RWPE1 (cell line): ENCODE measurements around the gene ASPSCR1.

Experiments used
- CTCF ChIA-PET: fragments of 350-600 bp; sonication (Branson Sonifier 250); formaldehyde crosslinking; extraction: SDS; loops from one replicate; lab custom pipeline; 2021; lab: Yijun Ruan, JAX
- POLR2A ChIA-PET: fragments of 400-600 bp; formaldehyde crosslinking; extraction: SDS; loops from one replicate; lab custom pipeline; 2020; ENCODE audit warnings: antibody characterized with exemption; ENCODE audit not compliant: low non-redundant PET; lab: Yijun Ruan, JAX
- DNase-seq: peaks from one replicate; pipeline ENCODE4 v3.0.0; 2012; ENCODE audit warnings: low spot score
- H3K27ac ChIP-seq: fragments of 450-650 bp; 2 replicates; pipeline ENCODE4 v1.5.1; 2017
- TF ChIP-seq, protein P1 (sequence below): fragments of 450-650 bp; conservative IDR thresholded peaks from 2 replicates; pipeline ENCODE4 v1.5.1; 2017; ENCODE audit warnings: low read depth, mild to moderate bottlenecking

ASPSCR1 gene

DNA sequence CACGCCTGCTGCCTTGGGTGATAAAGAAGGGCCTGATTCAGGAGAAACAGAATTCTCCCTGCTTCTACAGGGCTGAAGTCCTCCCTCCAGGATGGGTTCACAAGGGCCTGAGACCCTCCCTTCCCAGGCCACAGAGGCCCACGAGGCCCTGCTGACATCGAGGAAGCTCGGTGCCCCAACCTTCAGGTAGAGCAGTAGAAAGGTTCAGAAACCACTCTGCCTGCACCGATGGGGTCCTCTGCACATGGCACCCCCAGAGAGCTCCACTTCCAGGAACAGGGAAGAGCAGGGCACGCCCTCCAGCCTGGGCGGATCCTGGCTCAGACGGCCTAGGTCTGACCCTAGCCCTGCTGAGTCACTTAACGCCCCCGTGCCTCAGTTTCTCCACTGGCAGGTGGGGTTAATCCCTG lies 44.5 kb downstream of the ASPSCR1 start:
- POLR2A ChIA-PET, result interaction anchor here (1.2 kb wide), 1 partner anchor 16 kb away, joined by 4 read pairs; the partner anchor contains the start of gene DCXR
- TF ChIP-seq, protein P1, sequence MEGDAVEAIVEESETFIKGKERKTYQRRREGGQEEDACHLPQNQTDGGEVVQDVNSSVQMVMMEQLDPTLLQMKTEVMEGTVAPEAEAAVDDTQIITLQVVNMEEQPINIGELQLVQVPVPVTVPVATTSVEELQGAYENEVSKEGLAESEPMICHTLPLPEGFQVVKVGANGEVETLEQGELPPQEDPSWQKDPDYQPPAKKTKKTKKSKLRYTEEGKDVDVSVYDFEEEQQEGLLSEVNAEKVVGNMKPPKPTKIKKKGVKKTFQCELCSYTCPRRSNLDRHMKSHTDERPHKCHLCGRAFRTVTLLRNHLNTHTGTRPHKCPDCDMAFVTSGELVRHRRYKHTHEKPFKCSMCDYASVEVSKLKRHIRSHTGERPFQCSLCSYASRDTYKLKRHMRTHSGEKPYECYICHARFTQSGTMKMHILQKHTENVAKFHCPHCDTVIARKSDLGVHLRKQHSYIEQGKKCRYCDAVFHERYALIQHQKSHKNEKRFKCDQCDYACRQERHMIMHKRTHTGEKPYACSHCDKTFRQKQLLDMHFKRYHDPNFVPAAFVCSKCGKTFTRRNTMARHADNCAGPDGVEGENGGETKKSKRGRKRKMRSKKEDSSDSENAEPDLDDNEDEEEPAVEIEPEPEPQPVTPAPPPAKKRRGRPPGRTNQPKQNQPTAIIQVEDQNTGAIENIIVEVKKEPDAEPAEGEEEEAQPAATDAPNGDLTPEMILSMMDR, result no peak
- DNase-seq, result no peak
- peak overlapping the region; percentile 80 for H3K27ac ChIP-seq
- CTCF ChIA-PET, result interaction anchor here (0.6 to 4.9 kb wide), 4 partner anchors 9 to 71 kb away, joined by 5 to 128 read pairs (median 24); partner anchors contain the start of genes NOTUM and RAC3

DNA sequence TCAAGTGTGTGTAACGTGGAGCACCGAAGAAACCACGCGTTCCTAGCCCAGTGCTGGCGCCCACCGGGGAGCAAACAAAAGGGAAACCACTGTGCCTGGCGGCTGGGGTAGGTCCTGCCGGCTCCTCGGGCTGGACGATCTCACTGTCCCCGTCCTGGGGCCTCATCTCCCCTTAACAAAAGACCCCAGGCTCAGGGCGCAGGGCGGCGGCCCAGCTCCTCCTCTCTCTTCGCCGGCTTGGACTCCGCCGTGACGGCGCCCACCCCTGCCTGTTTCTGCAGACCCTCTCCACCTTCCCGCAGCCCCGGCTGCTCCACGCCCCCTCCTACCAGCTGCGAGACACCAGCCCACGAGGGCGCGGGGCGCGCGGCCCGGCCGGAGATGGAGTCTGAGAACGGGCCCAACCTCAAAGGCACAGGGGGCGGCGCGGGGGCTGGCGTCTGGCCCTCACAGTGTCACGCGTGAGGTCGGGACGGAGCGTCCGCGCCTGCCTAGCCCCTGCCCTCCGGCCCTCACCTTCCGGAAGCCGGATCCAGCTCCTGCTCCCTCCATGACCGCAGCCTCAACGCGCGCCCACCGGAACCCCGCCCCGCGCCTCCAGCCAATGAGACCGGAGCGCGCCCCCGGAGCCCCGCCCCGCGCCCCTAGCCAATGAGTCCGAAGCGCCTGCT lies 45.0 kb downstream of the ASPSCR1 start, which contains the start of gene CENPX:
TSS of gene CENPX (minus strand) at position 569 of the 671 bp plus-strand sequence. CDS start at position 552, 17 bp downstream.
- ChIA-PET CTCF (interaction anchor here (0.6 to 4.9 kb wide), 4 partner anchors 8 to 71 kb away, joined by 5 to 128 read pairs (median 24); partner anchors contain the start of genes NOTUM and RAC3), POLR2A (interaction anchor here (0.6 to 1.2 kb wide), 3 partner anchors 9 to 286 kb away, joined by 3 to 4 read pairs (median 3); partner anchors contain the start of genes DCXR and RAC3)
- TF ChIP-seq, protein P1, result no peak
- DNase-seq, result no peak
- H3K27ac ChIP-seq, result peak within 1 kb of the TSS; percentile 80

DNA sequence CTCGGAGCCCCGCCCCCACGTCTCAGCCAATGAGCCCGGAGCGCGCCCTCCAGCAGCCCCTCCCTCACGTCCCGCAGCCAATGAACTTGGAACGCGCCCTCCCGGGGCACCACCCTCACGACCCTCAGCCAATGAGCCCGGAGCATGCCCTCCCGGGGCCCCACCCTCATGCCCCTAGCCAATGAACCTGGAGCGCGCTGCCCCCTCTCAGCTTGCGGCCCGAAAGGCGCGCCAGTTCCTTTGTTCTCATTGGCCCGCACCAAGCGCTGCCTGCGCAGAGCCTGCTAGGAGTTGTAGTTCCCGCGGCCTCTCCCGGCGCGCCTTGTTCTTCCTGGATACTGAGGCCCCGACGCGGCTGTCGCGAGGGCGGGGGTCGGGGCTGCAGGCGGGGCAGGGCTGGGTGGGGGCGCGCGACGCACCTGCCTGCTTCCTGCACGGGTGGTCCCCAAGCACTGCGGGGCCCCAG lies 45.6 kb downstream of the ASPSCR1 start, which contains the start of gene LRRC45:
TSS of gene LRRC45 (plus strand) at position 325 of the 466 bp plus-strand sequence. CDS start 339 bp downstream, outside the sequence.
- ChIA-PET POLR2A (interaction anchor here (0.6 to 1.2 kb wide), 3 partner anchors 8 to 287 kb away, joined by 3 to 4 read pairs (median 3); partner anchors contain the start of genes DCXR and RAC3), CTCF (interaction anchor here (3.6 to 4.9 kb wide), 2 partner anchors 8 to 63 kb away, joined by 22 to 128 read pairs; partner anchors contain the start of genes NOTUM and RAC3)
- peak within 1 kb of the TSS; percentile 80 for H3K27ac ChIP-seq
- TF ChIP-seq, protein P1, result no peak
- peak; percentile 98 for DNase-seq

DNA sequence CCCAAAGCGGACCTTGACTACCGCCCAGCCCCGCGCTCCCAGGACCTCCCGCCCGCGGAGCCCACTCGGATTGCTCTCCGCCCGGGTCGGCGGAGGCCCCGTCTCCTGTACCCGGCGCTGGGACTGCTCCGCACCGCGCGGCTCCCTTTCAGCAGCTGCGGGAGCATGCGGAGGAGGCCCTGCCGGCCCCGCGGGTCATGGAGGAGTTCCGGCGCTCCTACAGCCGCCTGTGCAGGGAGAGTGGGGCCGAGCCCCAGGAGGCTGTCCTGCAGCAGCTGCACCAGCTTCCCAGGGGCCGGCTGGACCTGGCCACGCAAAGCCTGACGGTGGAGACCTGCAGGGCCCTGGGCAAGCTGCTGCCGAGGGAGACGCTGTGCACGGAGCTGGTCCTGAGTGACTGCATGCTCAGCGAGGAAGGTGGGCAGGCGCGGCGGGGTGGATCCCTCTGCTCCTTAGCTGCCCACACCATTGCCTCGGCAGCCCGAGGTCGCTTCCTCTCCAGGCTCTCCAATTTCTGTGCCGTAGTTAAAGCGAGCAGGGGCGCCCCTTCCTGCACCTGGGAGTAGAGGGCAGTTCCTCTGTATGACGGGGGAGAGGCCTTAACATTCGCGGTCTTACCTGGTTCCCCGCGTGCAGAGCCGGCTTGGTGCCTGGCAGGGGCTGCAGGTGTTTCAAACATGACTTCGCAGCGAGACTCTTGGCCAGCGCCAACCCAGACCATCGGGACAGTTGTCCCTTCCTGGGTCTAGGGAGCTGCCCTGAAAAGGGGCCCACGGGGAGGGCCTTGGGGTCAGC lies 46.2 kb downstream of the ASPSCR1 start:
- no peak for DNase-seq
- POLR2A ChIA-PET, result interaction anchor here (1.0 kb wide), 1 partner anchor 8 kb away, joined by 3 read pairs; the partner anchor contains the start of gene RAC3
- CTCF ChIA-PET, result interaction anchor here (0.6 to 4.9 kb wide), 4 partner anchors 14 to 89 kb away, joined by 3 to 128 read pairs (median 4); partner anchors contain the start of genes DCXR and NOTUM
- peak overlapping the region; percentile 70 for H3K27ac ChIP-seq
- TF ChIP-seq, protein P1, result no peak

- TF ChIP-seq, protein P1, result no peak
- POLR2A ChIA-PET, result no interaction called here
- DNase-seq, result no peak
- CTCF ChIA-PET, result interaction anchor here (1.3 kb wide), 1 partner anchor 65 kb away, joined by 4 read pairs; no protein-coding TSS in a partner anchor
- peak overlapping the region; percentile 70 for H3K27ac ChIP-seq
Observed at GRCh38 chr17:82024859-82025258, 47.4 kb downstream of the ASPSCR1 start.
